ENCODE results near the gene PIEZO1. TPM values are rescaled to one million over a fixed set of nuclear protein-coding genes. Genes with fewer than 3 reads are reported as not detected.
"Not testable (repeated sequence)": the region's sequence is repeated elsewhere in the genome, so short reads cannot be mapped to it uniquely, and the experiment has no call there.

The PIEZO1 gene
- total RNA-seq, 3 donors from 2014 or later: 71.4 to 218 (median 129) TPM

DNA sequence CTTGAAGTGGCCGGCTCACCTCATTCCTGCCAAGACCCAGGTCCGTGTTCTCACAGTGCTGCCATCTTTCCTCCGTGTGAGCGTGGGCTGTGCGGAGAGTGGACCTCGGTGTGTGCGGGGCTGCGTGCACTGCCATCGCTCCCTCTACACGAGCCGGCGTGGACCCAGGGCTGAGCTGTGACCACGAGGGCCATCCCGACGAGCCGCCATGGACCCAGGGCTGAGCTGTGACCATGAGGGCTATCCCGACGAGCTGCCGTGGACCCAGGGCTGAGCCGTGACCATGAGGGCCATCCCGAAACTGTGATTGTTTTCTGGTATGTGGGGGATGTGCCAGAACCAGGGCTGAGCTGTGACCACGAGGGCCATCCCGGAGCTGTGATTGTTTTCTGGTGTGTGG is 113.2 kb downstream of the PIEZO1 start:
- intact Hi-C loops (cut with DNase I, micrococcal nuclease): no loop called here
- Histone ChIP-seq H3K4me1 (ENCODE audit: low read depth) (no peaks in the 10 kb centered on the region), H3K4me3 (no peak overlapping the region), H3K36me3 (ENCODE audit: low read depth) (no peaks in the 10 kb centered on the region), H3K9me3 (no peaks in the 10 kb centered on the region)
- ATAC-seq (no peak), DNase-seq (no peak)
- TF ChIP-seq, protein P1, sequence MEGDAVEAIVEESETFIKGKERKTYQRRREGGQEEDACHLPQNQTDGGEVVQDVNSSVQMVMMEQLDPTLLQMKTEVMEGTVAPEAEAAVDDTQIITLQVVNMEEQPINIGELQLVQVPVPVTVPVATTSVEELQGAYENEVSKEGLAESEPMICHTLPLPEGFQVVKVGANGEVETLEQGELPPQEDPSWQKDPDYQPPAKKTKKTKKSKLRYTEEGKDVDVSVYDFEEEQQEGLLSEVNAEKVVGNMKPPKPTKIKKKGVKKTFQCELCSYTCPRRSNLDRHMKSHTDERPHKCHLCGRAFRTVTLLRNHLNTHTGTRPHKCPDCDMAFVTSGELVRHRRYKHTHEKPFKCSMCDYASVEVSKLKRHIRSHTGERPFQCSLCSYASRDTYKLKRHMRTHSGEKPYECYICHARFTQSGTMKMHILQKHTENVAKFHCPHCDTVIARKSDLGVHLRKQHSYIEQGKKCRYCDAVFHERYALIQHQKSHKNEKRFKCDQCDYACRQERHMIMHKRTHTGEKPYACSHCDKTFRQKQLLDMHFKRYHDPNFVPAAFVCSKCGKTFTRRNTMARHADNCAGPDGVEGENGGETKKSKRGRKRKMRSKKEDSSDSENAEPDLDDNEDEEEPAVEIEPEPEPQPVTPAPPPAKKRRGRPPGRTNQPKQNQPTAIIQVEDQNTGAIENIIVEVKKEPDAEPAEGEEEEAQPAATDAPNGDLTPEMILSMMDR (IDR thresholded peaks at IDR 0.05): no peak

DNA sequence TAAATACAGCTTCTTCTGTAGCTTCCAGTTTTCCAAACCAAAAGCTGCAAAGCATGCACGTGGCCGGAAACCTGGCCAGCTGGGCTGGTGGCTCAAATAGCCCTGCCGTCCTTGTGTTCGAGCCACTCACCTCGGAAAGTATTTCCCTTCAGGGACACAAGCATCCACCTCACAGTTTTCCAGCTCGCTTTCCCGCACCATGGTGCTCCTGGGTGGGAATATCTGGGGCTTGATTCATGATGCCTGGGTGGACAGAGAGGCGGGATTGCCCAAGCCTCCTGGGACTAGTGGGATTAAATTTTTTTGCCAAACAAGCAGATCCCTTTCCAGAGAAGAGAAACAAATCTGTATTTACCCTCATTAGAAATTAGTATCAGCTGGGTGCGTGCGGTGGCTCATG is 115.0 kb downstream of the PIEZO1 start:
- DNase-seq (no peak), ATAC-seq (no peak)
- intact Hi-C loops (cut with DNase I, micrococcal nuclease): no loop called here
- H3K4me3 ChIP-seq: no peak overlapping the region
- no peaks in the 10 kb centered on the region for H3K4me1 ChIP-seq (ENCODE audit: low read depth)
- TF ChIP-seq, protein P1 (IDR thresholded peaks at IDR 0.05): no peak
- H3K9me3 ChIP-seq: no peaks in the 10 kb centered on the region
- H3K36me3 ChIP-seq (ENCODE audit: low read depth): no peaks in the 10 kb centered on the region

DNA sequence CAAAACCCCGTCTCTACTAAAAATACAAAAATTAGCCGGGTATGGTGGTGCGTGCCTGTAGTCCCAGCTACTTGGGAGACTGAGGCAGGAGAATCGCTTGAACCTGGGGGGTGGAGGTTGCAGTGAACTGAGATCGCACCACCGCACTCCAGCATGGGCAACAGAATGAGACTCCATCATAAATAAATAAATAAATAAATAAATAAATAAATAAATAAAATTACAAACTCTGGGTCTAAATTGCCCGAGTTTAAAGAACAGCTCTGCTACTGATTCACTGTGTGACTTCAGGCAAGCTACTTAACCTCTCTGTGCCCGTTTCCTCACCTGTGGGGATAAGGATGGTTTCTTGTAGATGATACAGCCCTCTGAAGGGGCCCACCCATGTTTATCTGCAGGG is 115.5 kb downstream of the PIEZO1 start:
- H3K4me3 ChIP-seq; H3K36me3 ChIP-seq (ENCODE audit: low read depth); intact Hi-C loops (cut with DNase I, micrococcal nuclease); H3K9me3 ChIP-seq; DNase-seq; H3K4me1 ChIP-seq (ENCODE audit: low read depth); ATAC-seq: not testable (repeated sequence)

DNA sequence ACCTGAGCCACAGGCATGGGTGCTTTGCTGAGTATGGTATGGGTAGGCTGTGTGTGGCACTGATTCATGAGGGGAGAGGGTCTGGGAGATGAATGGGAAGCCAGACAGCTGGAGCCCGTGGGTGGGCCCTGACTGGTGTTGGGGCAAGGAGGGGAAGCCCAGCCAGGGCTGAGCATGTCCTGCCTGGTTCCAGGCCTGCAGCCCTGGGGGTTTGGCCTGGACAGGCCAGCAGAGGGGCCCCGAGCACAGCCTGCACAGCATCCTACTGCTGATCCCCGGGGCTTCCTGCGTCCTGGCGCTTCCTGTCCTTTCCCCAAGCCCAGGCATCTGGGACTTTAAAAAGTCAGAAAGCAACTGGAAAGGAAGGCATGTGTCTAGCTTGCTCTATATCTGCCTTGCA is 117.6 kb downstream of the PIEZO1 start:
- DNase-seq (no peak), ATAC-seq (no peak)
- peaks cover 3% of the 10 kb centered on the region for H3K4me1 ChIP-seq (ENCODE audit: low read depth)
- H3K4me3 ChIP-seq: no peak overlapping the region
- intact Hi-C loops (cut with DNase I, micrococcal nuclease): no loop called here
- H3K36me3 ChIP-seq (ENCODE audit: low read depth): no peaks in the 10 kb centered on the region
- TF ChIP-seq, protein P1 (IDR thresholded peaks at IDR 0.05): no peak
- H3K9me3 ChIP-seq: no peaks in the 10 kb centered on the region

DNA sequence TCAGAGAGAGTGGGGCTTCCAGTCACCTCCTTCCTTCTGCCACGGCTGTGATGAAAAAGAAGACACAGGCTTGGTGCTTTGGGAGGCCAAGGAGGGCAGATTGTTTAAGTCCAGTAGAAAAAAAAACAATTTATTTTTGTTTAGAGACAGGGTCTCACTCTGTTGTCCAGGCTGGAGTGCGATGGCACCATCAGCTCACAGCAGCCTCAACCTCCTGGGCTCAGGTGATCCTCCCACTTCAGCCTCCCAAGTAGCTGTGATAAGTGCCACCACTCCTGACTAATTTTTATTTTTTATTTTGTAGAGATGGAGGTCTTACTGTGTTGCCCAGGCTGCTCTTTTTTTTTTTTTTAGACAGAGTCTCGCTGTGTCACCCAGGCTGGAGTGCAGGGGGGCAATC is 119.5 kb downstream of the PIEZO1 start:
- TF ChIP-seq, protein P1 (IDR thresholded peaks at IDR 0.05): no peak

More for the DNA sequence above, 119.5 kb downstream of the PIEZO1 start:
- intact Hi-C loops (cut with DNase I, micrococcal nuclease): no loop called here
- ATAC-seq (no peak), DNase-seq (no peak)
- Histone ChIP-seq H3K4me3 (no peak overlapping the region), H3K36me3 (ENCODE audit: low read depth) (no peaks in the 10 kb centered on the region), H3K4me1 (ENCODE audit: low read depth) (peaks cover 7% of the 10 kb centered on the region), H3K9me3 (no peaks in the 10 kb centered on the region)

Small RNA genes lying within 50 kb of the gene (microRNA-seq; reads per million reads assigned to microRNA genes)
- not detected for gene MIR4722

Other genes with a start within 250 kb of the PIEZO1 start
- gene ZC3H18, start 214.8 kb downstream of the PIEZO1 start, total RNA-seq: 10 to 100 TPM; 37.4 to 54.8 (median 48.1) TPM
- not detected for gene IL17C, start 146.6 kb downstream of the PIEZO1 start, total RNA-seq
- 100 to 1,000 TPM; 150 to 316 (median 184) TPM for gene CYBA, start 134.2 kb downstream of the PIEZO1 start, total RNA-seq
- gene MVD, start 122.1 kb downstream of the PIEZO1 start, total RNA-seq: 10 to 100 TPM; 42.7 to 89.5 (median 72.5) TPM
- under 1 TPM; 0.28 to 0.82 (median 0.55) TPM for gene SNAI3, start 98.7 kb downstream of the PIEZO1 start, total RNA-seq
- gene RNF166, start 78.8 kb downstream of the PIEZO1 start, total RNA-seq: 10 to 100 TPM in 2 of 3 donors, 1 to 10 TPM in 1; 9.5 to 22.8 (median 15.1) TPM
- 10 to 100 TPM in 2 of 3 donors, 1 to 10 TPM in 1; 9.6 to 16.1 (median 13.6) TPM for gene CTU2, start 78.7 kb downstream of the PIEZO1 start, total RNA-seq
- 10 to 100 TPM in 1 of 3 donors, 1 to 10 TPM in 2; 2.9 to 20.9 (median 7.6) TPM for gene CDT1, start 18.6 kb upstream of the PIEZO1 start, total RNA-seq
- gene APRT, start 26.7 kb upstream of the PIEZO1 start, total RNA-seq: 100 to 1,000 TPM in 2 of 3 donors, 10 to 100 TPM in 1; 76.5 to 185 (median 113) TPM
- gene GALNS, start 71.7 kb upstream of the PIEZO1 start, total RNA-seq: 10 to 100 TPM; 37.4 to 65.3 (median 44.0) TPM
- 10 to 100 TPM; 30.6 to 57.9 (median 40.7) TPM for gene TRAPPC2L, start 71.9 kb upstream of the PIEZO1 start, total RNA-seq
- gene PABPN1L, start 81.4 kb upstream of the PIEZO1 start, total RNA-seq: not detected
- gene CBFA2T3, start 192.0 kb upstream of the PIEZO1 start, total RNA-seq: 10 to 100 TPM in 1 of 3 donors, 1 to 10 TPM in 2; 6.9 to 12.8 (median 8.4) TPM